Mesenchymal stem cell (in vitro differentiated cells and primary cell): Measurements from ENCODE around the gene GTPBP8.

ENCODE experiments used
- DNase-seq: peaks from one replicate; pipeline ENCODE4 v3.0.0-alpha.2; 2013
- H2AFZ ChIP-seq: one replicate; pipeline ENCODE4 v1.6.1; 2013; ENCODE audit warnings: low read depth, mild to moderate bottlenecking, control low read depth, inconsistent platforms, low read length, moderate library complexity
- H2AK5ac ChIP-seq: 2 replicates; pipeline ENCODE4 v1.6.1; 2013; ENCODE audit warnings: low read length, moderate library complexity, mild to moderate bottlenecking, inconsistent platforms; ENCODE audit not compliant: severe bottlenecking
- H2BK120ac ChIP-seq: one replicate; pipeline ENCODE4 v1.6.1; 2013; ENCODE audit warnings: low read depth, mild to moderate bottlenecking, inconsistent platforms, low read length, moderate library complexity
- H2BK12ac ChIP-seq, 2 experiments: one replicate each; pipeline ENCODE4 v1.6.1; 2013; ENCODE audit warnings: inconsistent platforms in 2 of 2, low read length in 2 of 2, mild to moderate bottlenecking in 2 of 2, moderate library complexity in 2 of 2, control low read depth in 1 of 2
- H2BK15ac ChIP-seq: one replicate; pipeline ENCODE4 v1.6.1; 2013; ENCODE audit warnings: mild to moderate bottlenecking, low read depth, inconsistent platforms; ENCODE audit not compliant: poor library complexity, severe bottlenecking
- H2BK5ac ChIP-seq: 2 replicates; pipeline ENCODE4 v1.6.1; 2013; ENCODE audit warnings: low read depth, mild to moderate bottlenecking, low read length, control low read depth, inconsistent platforms; ENCODE audit not compliant: poor library complexity, severe bottlenecking
- H3K14ac ChIP-seq, 2 experiments: one replicate each; pipeline ENCODE4 v1.6.1; 2013; ENCODE audit warnings: inconsistent platforms in 2 of 2, low read length in 2 of 2, control low read depth in 1 of 2, mild to moderate bottlenecking in 1 of 2, moderate library complexity in 1 of 2
- H3K18ac ChIP-seq, 2 experiments: one replicate each; pipeline ENCODE4 v1.6.1; 2013; ENCODE audit warnings: inconsistent platforms in 2 of 2, low read length in 2 of 2, control low read depth in 1 of 2, low read depth in 1 of 2, mild to moderate bottlenecking in 1 of 2
- H3K23ac ChIP-seq, 2 experiments: one replicate each; pipeline ENCODE4 v1.6.1; 2013; ENCODE audit warnings: inconsistent platforms in 2 of 2, low read length in 2 of 2, mild to moderate bottlenecking in 2 of 2, moderate library complexity in 2 of 2, control low read depth in 1 of 2
- H3K27ac ChIP-seq: 2 replicates; pipeline ENCODE4 v1.5.1; 2013; ENCODE audit warnings: mild to moderate bottlenecking, moderate library complexity, low read length, control low read depth, inconsistent platforms; ENCODE audit not compliant: poor library complexity, severe bottlenecking
- H3K27me3 ChIP-seq, 2 experiments: 2 replicates each; pipeline versions ENCODE4 v1.6.1 to v1.7.0; 2013; ENCODE audit warnings: low read length in 2 of 2, mild to moderate bottlenecking in 2 of 2, moderate library complexity in 2 of 2, control low read depth in 1 of 2, inconsistent platforms in 1 of 2; ENCODE audit not compliant: control insufficient read depth in 1 of 2, insufficient read depth in 1 of 2
- H3K36me3 ChIP-seq, 2 experiments: 2 replicates each; pipeline versions ENCODE4 v1.6.1 to v1.7.0; 2013; ENCODE audit warnings: low read length in 2 of 2, control low read depth in 1 of 2, inconsistent platforms in 1 of 2, low read depth in 1 of 2, mild to moderate bottlenecking in 1 of 2; ENCODE audit not compliant: insufficient read depth in 2 of 2, control insufficient read depth in 1 of 2
- H3K4ac ChIP-seq, 2 experiments: one replicate each; pipeline ENCODE4 v1.6.1; 2013; ENCODE audit warnings: inconsistent platforms in 2 of 2, low read length in 2 of 2, mild to moderate bottlenecking in 2 of 2, moderate library complexity in 2 of 2, control low read depth in 1 of 2, low read depth in 1 of 2
- H3K4me1 ChIP-seq: 2 replicates; pipeline ENCODE4 v1.6.1; 2013; ENCODE audit warnings: low read depth, low read length, control low read depth; ENCODE audit not compliant: control insufficient read depth, insufficient read depth
- H3K4me2 ChIP-seq: 2 replicates; pipeline ENCODE4 v1.6.1; 2013; ENCODE audit warnings: low read length, mild to moderate bottlenecking, inconsistent platforms; ENCODE audit not compliant: poor library complexity, severe bottlenecking
- H3K4me3 ChIP-seq, 2 experiments: 2 replicates each; pipeline versions ENCODE4 v1.5.1 to v1.7.0; 2013; ENCODE audit warnings: low read length in 2 of 2, mild to moderate bottlenecking in 2 of 2, control low read depth in 1 of 2, low read depth in 1 of 2; ENCODE audit not compliant: insufficient read depth in 1 of 2
- H3K79me1 ChIP-seq: replicated peaks from 2 replicates; pipeline ENCODE4 v1.6.1; 2013; ENCODE audit warnings: mild to moderate bottlenecking, control low read depth, low read length, inconsistent platforms; ENCODE audit not compliant: poor library complexity, severe bottlenecking
- H3K9ac ChIP-seq: 2 replicates; pipeline ENCODE4 v1.7.0; 2013; ENCODE audit warnings: mild to moderate bottlenecking, low read length, moderate library complexity
- H3K9me3 ChIP-seq: 2 replicates; pipeline ENCODE4 v1.7.0; 2013; ENCODE audit warnings: mild to moderate bottlenecking, low read length; ENCODE audit not compliant: control insufficient read depth
- H4K8ac ChIP-seq: one replicate; pipeline ENCODE4 v1.6.1; 2013; ENCODE audit warnings: inconsistent platforms, mild to moderate bottlenecking, low read length, moderate library complexity
- H4K91ac ChIP-seq: one replicate; pipeline ENCODE4 v1.6.1; 2013; ENCODE audit warnings: mild to moderate bottlenecking, low read length, inconsistent platforms
- WGBS: methylation state at CpG from one replicate; pipeline ENCODE4 v1.1.7; 2013; ENCODE audit warnings: mixed read lengths; 5-methylcytosine and 5-hydroxymethylcytosine counted together

GTPBP8 gene

GRCh38 chr3:112974894-112975293, 15.9 kb upstream of the GTPBP8 start, which contains the start of gene CD200R1:
Gene CD200R1, minus strand, starts transcription at chr3:112975103. Its CDS starts 246 bp downstream, at chr3:112974857.
- no peak within 1 kb of the TSS for H2AK5ac ChIP-seq
- peaks cover 0 to 4% of the 10 kb centered on the region in 2 experiments for H3K27me3 ChIP-seq
- H3K9ac ChIP-seq = no peak within 1 kb of the TSS
- H3K27ac ChIP-seq = no peak within 1 kb of the TSS
- no peak within 1 kb of the TSS for H2BK12ac ChIP-seq
- H2BK5ac ChIP-seq = no peak within 1 kb of the TSS
- no peak within 1 kb of the TSS for H4K8ac ChIP-seq
- DNase-seq = no peak
- no peaks in the 10 kb centered on the region for H3K4me1 ChIP-seq
- H3K4me3 ChIP-seq = no peak within 1 kb of the TSS
- H2BK15ac ChIP-seq = no peak within 1 kb of the TSS
- no peak within 1 kb of the TSS for H3K18ac ChIP-seq
- no peak within 1 kb of the TSS for H3K4me2 ChIP-seq
- H3K23ac ChIP-seq = no peak within 1 kb of the TSS
- no peak within 1 kb of the TSS for H2AFZ ChIP-seq
- H3K14ac ChIP-seq = no peak within 1 kb of the TSS
- H3K9me3 ChIP-seq = no peaks in the 10 kb centered on the region
- no peak within 1 kb of the TSS for H3K4ac ChIP-seq
- H4K91ac ChIP-seq = no peak within 1 kb of the TSS
- no peaks in the 10 kb centered on the region for H3K79me1 ChIP-seq
- 87% methylated on average over 5 of the region's 5 CpGs for WGBS
- H3K36me3 ChIP-seq = no peaks in the 10 kb centered on the region
- no peak within 1 kb of the TSS for H2BK120ac ChIP-seq

- H3K14ac ChIP-seq = no peak overlapping the region
- H4K8ac ChIP-seq = no peak overlapping the region
- no peak overlapping the region for H3K4ac ChIP-seq
- H3K27ac ChIP-seq = no peak overlapping the region
- DNase-seq = no peak
- H4K91ac ChIP-seq = no peak overlapping the region
- H2BK15ac ChIP-seq = no peak overlapping the region
- no peak overlapping the region for H3K9ac ChIP-seq
- H3K4me3 ChIP-seq = no peak overlapping the region
- H3K4me1 ChIP-seq = no peaks in the 10 kb centered on the region
- H3K4me2 ChIP-seq = no peak overlapping the region
- no peaks in the 10 kb centered on the region for H3K9me3 ChIP-seq
- no peaks in the 10 kb centered on the region for H3K79me1 ChIP-seq
- H2BK5ac ChIP-seq = no peak overlapping the region
- no peaks in the 10 kb centered on the region for H3K36me3 ChIP-seq
- H2AFZ ChIP-seq = no peak overlapping the region
- no peak overlapping the region for H3K18ac ChIP-seq
- no peak overlapping the region for H2BK12ac ChIP-seq
- H3K27me3 ChIP-seq = peaks cover 0 to 4% of the 10 kb centered on the region in 2 experiments
- no peak overlapping the region for H2AK5ac ChIP-seq
- H2BK120ac ChIP-seq = no peak overlapping the region
- no peak overlapping the region for H3K23ac ChIP-seq
These were observed 14.8 kb upstream of the GTPBP8 start for GRCh38 chr3:112976001-112976400.

GRCh38 chr3:112976953-112977352, 13.8 kb upstream of the GTPBP8 start:
- WGBS = 92% methylated on average over 2 of the region's 2 CpGs
- DNase-seq = no peak
- Histone ChIP-seq H3K79me1 (no peaks in the 10 kb centered on the region), H3K14ac (no peak overlapping the region), H3K4ac (no peak overlapping the region), H3K9me3 (no peaks in the 10 kb centered on the region), H3K4me3 (no peak overlapping the region), H4K91ac (no peak overlapping the region), H2AK5ac (no peak overlapping the region), H3K27me3 (peaks cover 0 to 4% of the 10 kb centered on the region in 2 experiments), H2BK15ac (no peak overlapping the region), H3K4me1 (no peaks in the 10 kb centered on the region), H3K9ac (no peak overlapping the region), H2BK12ac (no peak overlapping the region), H3K4me2 (no peak overlapping the region), H2BK5ac (no peak overlapping the region), H4K8ac (no peak overlapping the region), H2BK120ac (no peak overlapping the region), H3K27ac (no peak overlapping the region), H3K18ac (no peak overlapping the region), H3K23ac (no peak overlapping the region), H3K36me3 (no peaks in the 10 kb centered on the region), H2AFZ (no peak overlapping the region)

- H3K4me3 ChIP-seq = no peak overlapping the region
These were observed 11.4 kb upstream of the GTPBP8 start for GRCh38 chr3:112979244-112979832.

More at GRCh38 chr3:112979244-112979832, 11.4 kb upstream of the GTPBP8 start:
- no peaks in the 10 kb centered on the region for H3K36me3 ChIP-seq
- peak; percentile 48 for DNase-seq
- no peak overlapping the region for H2AFZ ChIP-seq
- no peaks in the 10 kb centered on the region for H3K79me1 ChIP-seq
- H3K18ac ChIP-seq = no peak overlapping the region
- H3K27ac ChIP-seq = no peak overlapping the region
- no peak overlapping the region for H3K14ac ChIP-seq
- no peak overlapping the region for H3K9ac ChIP-seq
- no peak overlapping the region for H3K4ac ChIP-seq
- H3K23ac ChIP-seq = no peak overlapping the region
- peaks cover 0 to 4% of the 10 kb centered on the region in 2 experiments for H3K27me3 ChIP-seq
- H4K91ac ChIP-seq = no peak overlapping the region
- WGBS = 90% methylated on average over 1 of the region's 1 CpG
- H3K4me1 ChIP-seq = no peaks in the 10 kb centered on the region
- H2BK15ac ChIP-seq = no peak overlapping the region
- H3K9me3 ChIP-seq = no peaks in the 10 kb centered on the region
- H2BK5ac ChIP-seq = no peak overlapping the region
- H4K8ac ChIP-seq = no peak overlapping the region
- no peak overlapping the region for H2BK12ac ChIP-seq
- H2AK5ac ChIP-seq = no peak overlapping the region
- H3K4me2 ChIP-seq = no peak overlapping the region
- no peak overlapping the region for H2BK120ac ChIP-seq
